Kidney (tissue), 14 donors: ENCODE results near the gene LCMT1. TPM values are rescaled to one million over a fixed set of nuclear protein-coding genes. Genes with fewer than 3 reads are reported as not detected.

Source experiments
- DNase-seq, 5 donors: peaks; one replicate each; pipeline ENCODE4 v3.0.0-alpha.2; 2013 to 2020
- FAIRE-seq: peaks from 2 replicates; lab custom pipeline; 2012; peaks lifted over from hg19 to GRCh38; lab: Jason Lieb, UNC
- H3K27ac ChIP-seq, 2 donors: one replicate each; pipeline ENCODE4 v1.7.0; 2013; ENCODE audit warnings: low read depth in 2 of 2, low read length in 2 of 2, inconsistent platforms in 1 of 2
- H3K27me3 ChIP-seq: one replicate; pipeline ENCODE4 v1.7.1; 2013; ENCODE audit warnings: low read length, inconsistent platforms; ENCODE audit not compliant: control insufficient read depth, insufficient read depth
- H3K36me3 ChIP-seq, 3 donors: one replicate each; pipeline versions ENCODE4 v1.7.0 to v1.7.1; 2013; ENCODE audit warnings: low read length in 3 of 3, control low read depth in 1 of 3, inconsistent platforms in 1 of 3; ENCODE audit not compliant: insufficient read depth in 3 of 3, control insufficient read depth in 2 of 3
- H3K4me1 ChIP-seq, 3 donors: one replicate each; pipeline versions ENCODE4 v1.7.0 to v1.7.1; 2013; ENCODE audit warnings: low read length in 3 of 3, inconsistent platforms in 1 of 3, low read depth in 1 of 3; ENCODE audit not compliant: control insufficient read depth in 2 of 3, insufficient read depth in 2 of 3
- H3K4me3 ChIP-seq, 3 donors: one replicate each; pipeline versions ENCODE4 v1.7.0 to v1.8.1; 2013; ENCODE audit warnings: low read length in 3 of 3, control low read depth in 1 of 3, inconsistent platforms in 1 of 3
- H3K9ac ChIP-seq, 3 donors: one replicate each; pipeline versions ENCODE4 v1.7.0 to v1.7.1; 2013; ENCODE audit warnings: low read length in 3 of 3, control low read depth in 1 of 3, inconsistent platforms in 1 of 3
- H3K9me3 ChIP-seq, 3 donors: one replicate each; pipeline versions ENCODE4 v1.7.0 to v1.7.1; 2013; ENCODE audit warnings: low read length in 3 of 3, control low read depth in 1 of 3, inconsistent platforms in 1 of 3; ENCODE audit not compliant: control insufficient read depth in 2 of 3, insufficient read depth in 1 of 3
- CTCF ChIP-seq: IDR thresholded peaks from 3 replicates; pipeline ENCODE4 v1.5.1; 2012; ENCODE audit warnings: mild to moderate bottlenecking, moderate library complexity, borderline replicate concordance; ENCODE audit not compliant: insufficient read depth; ENCODE audit errors: extremely low read depth
- intact Hi-C: fragments of 100-400 bp; cut with DNase I; formaldehyde crosslinking; loops from one replicate; pipeline ENCODE4 v1.11.1; 2022
- polyA plus RNA-seq: library from polyadenylated mRNA; stranded (reverse); fragments of 350-450 nt; fragmentation: Illumina TruSeq; extraction: RNeasy Lipid Tissue Mini Kit (QIAGEN cat#74804); gene quantifications from one replicate; pipeline ENCODE4 v1.2.3, GENCODE V29; 2014; ENCODE audit warnings: low read depth, low replicate concordance; ENCODE audit not compliant: insufficient read depth
- total RNA-seq: library from RNA; stranded (reverse); fragmentation: NEBNext Ultra II Directional; extraction: Animal tissue kit (Norgen Biotek cat#: 25700); gene quantifications from one replicate; pipeline ENCODE4 v1.2.1, GENCODE V29; 2021
- donor health status: control.
- donor health status: control.
- donor health status: control.
- donor health status: control.
- donor health status: control.
- donor health status: DM: yes; HTN: yes; CAD: no.
- donor health status: Normal renal cell carcinoma (clear cell type).

The LCMT1 gene
- total and polyA plus RNA-seq, 2 donors from 2014 or later, result 44.8 to 52.9 TPM

GRCh38 chr16:25219070-25219737, 107.7 kb downstream of the LCMT1 start:
- Histone ChIP-seq H3K36me3 (no peaks in the 10 kb centered on the region), H3K9me3 (no peaks in the 10 kb centered on the region), H3K9ac (no peak overlapping the region), H3K27me3 (no peaks in the 10 kb centered on the region), H3K4me1 (no peaks in the 10 kb centered on the region), H3K4me3 (no peak overlapping the region), H3K27ac (no peak overlapping the region)
- no peak for DNase-seq
- no peak for FAIRE-seq
- intact Hi-C loops, result no loop called here
- no peak for TF ChIP-seq CTCF

GRCh38 chr16:25222959-25223358, 111.4 kb downstream of the LCMT1 start:
- FAIRE-seq (no peak), DNase-seq (no peak)
- Histone ChIP-seq H3K36me3 (no peaks in the 10 kb centered on the region), H3K9ac (no peak overlapping the region), H3K27me3 (no peaks in the 10 kb centered on the region), H3K9me3 (no peaks in the 10 kb centered on the region), H3K4me1 (no peaks in the 10 kb centered on the region), H3K4me3 (no peak overlapping the region), H3K27ac (no peak overlapping the region)
- intact Hi-C loops, result loop anchor here (10.0 kb wide), 1 partner anchor 168 kb away; no protein-coding TSS in a partner anchor
- TF ChIP-seq CTCF, result no peak

- H3K4me1 ChIP-seq, result no peaks in the 10 kb centered on the region
- no peaks in the 10 kb centered on the region for H3K27me3 ChIP-seq
- H3K9me3 ChIP-seq, result no peaks in the 10 kb centered on the region
- FAIRE-seq, result no peak
- no peak overlapping the region for H3K27ac ChIP-seq
- no peak for TF ChIP-seq CTCF
- H3K9ac ChIP-seq, result no peak overlapping the region
- intact Hi-C loops, result loop anchor here (10.0 kb wide), 1 partner anchor 169 kb away; no protein-coding TSS in a partner anchor
- no peak for DNase-seq
- no peak overlapping the region for H3K4me3 ChIP-seq
- no peaks in the 10 kb centered on the region for H3K36me3 ChIP-seq
Measured at GRCh38 chr16:25223964-25224363, 112.4 kb downstream of the LCMT1 start.
